Measurements from ENCODE around the gene CFAP77. TPM values are rescaled to one million over a fixed set of nuclear protein-coding genes. Genes with fewer than 3 reads are reported as not detected.

The CFAP77 gene
- total and polyA plus RNA-seq, 2 of the 4 experiments (the other 2 are of a cell fraction), result not detected

GRCh38 chr9:132516911-132517310 lies 106.9 kb downstream of the CFAP77 start:
- no peak overlapping the region for H4K5ac ChIP-seq (ENCODE audit: low read depth, low read length)
- no peaks in the 10 kb centered on the region for H3K9me1 ChIP-seq (ENCODE audit: insufficient read depth, low read length)
- no peaks in the 10 kb centered on the region for H3K79me1 ChIP-seq (ENCODE audit: low read depth in 1 of 2, low read length in 2 of 2)
- H3K36me3 ChIP-seq (ENCODE audit: control insufficient read depth, insufficient read depth, low read length), result no peaks in the 10 kb centered on the region
- H2BK120ac ChIP-seq (ENCODE audit: low read depth, low read length), result no peak overlapping the region
- no peaks in the 10 kb centered on the region for H4K20me1 ChIP-seq (ENCODE audit: insufficient read depth, low read length)
- ChIA-PET POLR2A (ENCODE audit: unreplicated experiment) (no interaction called here), CTCF (no interaction called here)
- no TSS peak for BruUV-seq (replicated peaks)
- no peaks in the 10 kb centered on the region for H3K9me3 ChIP-seq (ENCODE audit: control insufficient read depth, insufficient read depth, low read length)
- no peak overlapping the region for H2BK20ac ChIP-seq (ENCODE audit: low read depth, low read length)
- no peak overlapping the region for H3K18ac ChIP-seq (ENCODE audit: low read depth, low read length)
- H3K9ac ChIP-seq (ENCODE audit: low read depth, low read length), result no peak overlapping the region
- no peak overlapping the region for H2AK9ac ChIP-seq (replicated peaks; ENCODE audit: low read depth, low read length, poor library complexity)
- TF ChIP-seq USF2 (IDR thresholded peaks at IDR 0.05; ENCODE audit: low read depth, low read length), result no peak
- no peak for TF ChIP-seq MXI1 (IDR thresholded peaks at IDR 0.05; ENCODE audit: borderline replicate concordance, low read depth, low read length)
- TF ChIP-seq NFE2L2 (IDR thresholded peaks at IDR 0.05; ENCODE audit: low read depth, low read length), result no peak
- no peak for TF ChIP-seq CHD1 (IDR thresholded peaks at IDR 0.05; ENCODE audit: low read depth, low read length)
- TF ChIP-seq ELK1 (IDR thresholded peaks at IDR 0.05; ENCODE audit: borderline replicate concordance, low read depth, low read length), result no peak
- TF ChIP-seq MAZ (IDR thresholded peaks at IDR 0.05; ENCODE audit: borderline replicate concordance, low read depth, low read length), result no peak
- TF ChIP-seq CEBPB (IDR thresholded peaks at IDR 0.05; ENCODE audit: low read depth, low read length), result no peak
- TF ChIP-seq CTCF (conservative IDR thresholded peaks at IDR 0.05; ENCODE audit: low read depth, low read length), result no peak
- TF ChIP-seq SMC3 (IDR thresholded peaks at IDR 0.05; ENCODE audit: low read depth, low read length), result no peak
- TF ChIP-seq FOS (IDR thresholded peaks at IDR 0.05; ENCODE audit: low read depth, low read length), result no peak
- TF ChIP-seq POLR2A (IDR thresholded peaks at IDR 0.05; ENCODE audit: low read depth, low read length), result no peak
- TF ChIP-seq RFX5 (IDR thresholded peaks at IDR 0.05; ENCODE audit: low read depth, low read length), result no peak
- TF ChIP-seq BHLHE40 (IDR thresholded peaks at IDR 0.05; ENCODE audit: low read depth, low read length), result no peak
- TF ChIP-seq RCOR1 (IDR thresholded peaks at IDR 0.05; ENCODE audit: insufficient replicate concordance, low read length), result no peak
- no peak for TF ChIP-seq MAFK (IDR thresholded peaks at IDR 0.05; ENCODE audit: low read depth, low read length)
- no peak overlapping the region for H3K4me3 ChIP-seq (ENCODE audit: insufficient read depth, low read depth, low read length)
- 15% methylated on average over 2 of the region's 18 CpGs; no CpG with 5 or more reads in 1 of the 2 experiments for WGBS, 2 experiments (ENCODE audit: extremely low coverage in 2 of 2, insufficient read length in 1 of 2)
- no peaks in the 10 kb centered on the region for H3K4me1 ChIP-seq (ENCODE audit: control insufficient read depth, insufficient read depth, low read length)
- H2BK5ac ChIP-seq (ENCODE audit: low read depth, low read length, poor library complexity, severe bottlenecking), result no peak overlapping the region
- H3K27me3 ChIP-seq (ENCODE audit: control insufficient read depth, insufficient read depth, low read length), result peaks cover 40% of the 10 kb centered on the region
- H4K8ac ChIP-seq (ENCODE audit: low read depth in 2 of 2, low read length in 2 of 2), result no peak overlapping the region
- intact Hi-C loops (cut with micrococcal nuclease) (no loop called here), dilution Hi-C loops (cut with HindIII; ENCODE audit: low sequenced_read_pairs, unreplicated experiment) (no loop called here), in situ Hi-C loops (cut with MboI; ENCODE audit: low sequenced_read_pairs) (no loop called here)
- H2BK15ac ChIP-seq (ENCODE audit: low read depth, low read length), result no peak overlapping the region
- no peak overlapping the region for H3K4me2 ChIP-seq (ENCODE audit: low read depth, low read length)
- no peak overlapping the region for H3K56ac ChIP-seq (ENCODE audit: extremely low read depth, insufficient read depth, low read length)
- no peak overlapping the region for H4K91ac ChIP-seq (ENCODE audit: insufficient read depth, low read depth, low read length)
- no peak overlapping the region for H3K27ac ChIP-seq (ENCODE audit: insufficient read depth, low read length)
- no peak overlapping the region for H3K23ac ChIP-seq (ENCODE audit: low read depth, low read length)
- no peak overlapping the region for H2AFZ ChIP-seq (replicated peaks; ENCODE audit: low read length, poor library complexity)
- ATAC-seq (ENCODE audit: low read depth) (no peak), DNase-seq (no peak)
- H3K4ac ChIP-seq (ENCODE audit: low read depth, low read length), result no peak overlapping the region
- no peak overlapping the region for H2AK5ac ChIP-seq (ENCODE audit: low read depth, low read length)
- H3K14ac ChIP-seq (replicated peaks; ENCODE audit: low read depth, low read length), result no peak overlapping the region
